Adrenal gland (tissue), 5 donors: ENCODE data around the gene DLGAP1.

Experiments
- CTCF ChIP-seq, 6 experiments: fragments of 450-650 bp in 4 of 6; fragments of 200-600 bp in 2 of 6; sonication (generic) in 1 of 6; IDR thresholded peaks; 1 replicate in 5 of 6; 2 replicates in 1 of 6; pipeline versions ENCODE4 v1.5.1 to v1.8.0; 2016 to 2021; ENCODE audit warnings: antibody characterized with exemption in 6 of 6, mild to moderate bottlenecking in 2 of 6, moderate library complexity in 1 of 6
- POLR2A ChIP-seq, 2 donors: fragments of 450-650 bp; IDR thresholded peaks; one replicate each; pipeline ENCODE4 v1.6.1; 2017; ENCODE audit warnings: antibody characterized with exemption in 2 of 2, mild to moderate bottlenecking in 2 of 2, moderate library complexity in 1 of 2
- donor health status: DM: no; HTN: no; CAD: no.

GRCh38 chr18:3931013-3931315 is 524.1 kb downstream of the DLGAP1 start:
- TF ChIP-seq CTCF (IDR thresholded peaks at IDR 0.05), result no peak
- no peak for TF ChIP-seq POLR2A (IDR thresholded peaks at IDR 0.05)
